Stimulated activated CD4-positive, alpha-beta T cell treated with anti-CD3 and anti-CD28 coated beads, Interleukin-15, amount 100 ng/mL, for 24 hours (primary cell): ENCODE results near the gene SF3A1.
A peak's percentile ranks its signal among the peaks of the same experiment; 100 is the strongest.

ENCODE experiments used
- DNase-seq: peaks from one replicate; pipeline ENCODE4 v3.0.0-alpha.2; 2020

Gene SF3A1

DNA sequence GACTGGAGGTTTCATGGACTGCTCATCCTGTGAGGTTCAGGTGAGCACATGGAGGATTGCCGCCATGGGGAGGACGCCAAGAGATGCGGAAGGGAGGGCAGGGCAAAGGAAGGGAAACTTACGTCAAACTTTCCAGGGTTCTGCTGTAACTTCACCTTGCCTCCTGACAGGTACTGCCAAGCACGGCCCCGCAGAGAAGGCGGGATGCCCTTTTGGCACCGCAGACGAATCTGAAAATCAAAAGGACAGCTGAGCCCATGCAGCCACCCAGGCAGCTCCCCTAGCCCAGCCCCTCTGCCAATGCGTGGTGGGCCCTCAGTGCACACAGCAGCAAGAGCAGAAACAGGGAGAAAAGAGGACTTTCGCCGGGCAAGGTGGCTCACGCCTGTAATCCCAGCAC lies 57.4 kb downstream of the SF3A1 start:
- no peak for DNase-seq

DNA sequence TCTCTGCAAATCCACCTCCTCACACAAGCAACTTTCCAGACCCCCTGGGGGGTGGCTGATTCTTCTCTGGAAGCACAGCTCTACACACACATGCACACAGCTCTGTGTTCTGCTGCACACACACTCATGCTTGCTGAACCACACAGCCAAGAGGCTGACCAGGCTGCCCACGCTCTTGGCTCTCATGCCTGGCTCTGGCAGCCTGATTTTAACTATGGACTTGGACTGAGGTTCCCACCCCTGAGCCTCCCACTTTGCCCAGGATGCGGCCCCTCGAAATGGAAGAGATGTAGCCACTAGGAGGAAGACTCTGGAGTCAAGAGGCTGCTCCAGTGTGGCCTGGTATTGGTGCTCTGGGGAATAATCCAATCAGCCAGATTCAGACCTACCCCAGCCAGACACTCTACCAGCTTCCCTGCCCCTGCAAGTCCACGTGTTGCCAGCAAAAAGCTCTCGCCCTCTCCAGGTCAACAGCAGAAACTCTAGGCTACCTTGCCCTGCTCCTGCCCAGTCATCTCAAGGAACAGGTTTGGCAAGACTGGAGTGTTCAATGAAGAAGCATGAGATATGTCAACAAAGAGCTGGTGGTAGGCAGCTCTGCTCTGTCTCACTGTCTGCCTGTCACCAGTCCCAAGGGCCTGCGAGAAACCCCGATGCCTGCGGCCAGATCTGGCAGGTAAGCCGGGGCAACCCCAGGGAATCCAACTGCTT lies 58.5 kb downstream of the SF3A1 start:
- no peak for DNase-seq

DNA sequence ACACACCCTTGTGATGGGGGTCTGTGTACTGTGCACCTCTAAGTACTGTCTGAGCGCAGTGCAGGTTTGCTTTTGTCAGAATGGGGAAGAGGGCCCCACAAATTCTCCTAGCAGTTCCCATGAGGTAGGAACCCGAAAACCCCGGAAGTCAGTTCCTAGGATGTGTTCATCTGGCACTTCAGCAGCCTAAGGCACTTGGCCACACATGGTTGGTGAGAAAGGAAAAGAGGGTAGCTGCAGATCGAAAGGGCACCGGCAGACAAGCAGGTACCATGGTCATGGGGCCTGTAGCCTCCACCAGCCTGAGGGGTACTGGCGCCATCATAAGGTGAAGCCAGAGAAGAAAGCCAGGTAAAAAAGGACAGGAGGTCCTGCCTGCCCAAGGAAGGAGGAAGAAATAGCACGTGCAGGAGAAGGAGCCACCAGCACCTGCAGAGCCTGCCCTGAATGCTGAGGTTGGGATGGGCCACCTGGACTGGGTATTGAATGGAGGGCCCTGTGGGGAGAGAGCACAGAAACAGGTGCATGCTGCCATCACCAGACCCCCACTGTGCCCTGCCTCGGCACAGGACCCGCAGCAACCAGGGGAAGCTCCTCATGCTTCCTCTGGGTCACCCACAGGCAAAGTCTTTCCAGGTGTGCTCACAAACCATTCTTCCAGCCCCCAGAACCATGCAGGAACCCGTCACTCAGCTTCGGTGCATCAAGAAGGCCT lies 59.3 kb downstream of the SF3A1 start:
- DNase-seq = no peak

DNA sequence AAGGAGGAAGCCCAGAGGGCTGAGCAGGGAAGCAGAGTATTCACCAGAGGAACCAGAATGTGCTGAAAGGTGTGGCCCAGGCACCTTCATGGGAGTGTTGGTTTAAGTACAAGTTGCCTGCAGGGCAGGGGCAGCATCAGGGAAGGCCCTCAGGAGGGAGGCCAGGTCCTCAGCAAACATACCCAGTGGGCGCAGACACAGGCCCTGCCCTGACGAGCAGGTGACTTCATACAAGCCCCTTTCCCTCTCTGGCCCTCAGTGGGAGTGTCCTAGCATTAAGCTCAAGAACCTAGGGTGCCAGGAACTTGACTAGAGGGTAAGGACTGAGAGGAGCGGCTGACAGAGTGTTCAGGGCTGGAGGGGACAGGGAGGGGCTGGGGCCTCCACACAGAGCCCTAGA lies 59.9 kb downstream of the SF3A1 start:
- no peak for DNase-seq

DNA sequence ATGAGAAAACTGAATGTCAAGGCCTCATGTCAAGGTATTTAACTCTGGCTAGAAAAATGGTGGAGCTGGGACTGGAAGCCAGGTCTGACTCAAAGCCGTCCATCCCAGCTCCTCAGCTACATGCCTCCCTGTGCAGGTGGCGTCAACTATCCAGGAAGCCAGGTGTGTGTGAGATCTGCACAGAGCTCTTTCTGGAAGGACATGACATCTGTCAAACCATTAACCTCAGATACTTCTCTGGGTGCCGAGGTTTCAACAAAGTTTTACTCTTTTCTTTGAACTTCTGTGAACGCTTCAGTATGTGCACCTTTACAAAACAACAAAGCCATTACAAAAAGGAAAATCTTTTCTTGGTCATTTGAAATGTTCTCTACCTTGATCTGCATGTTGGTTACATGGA lies 60.4 kb downstream of the SF3A1 start:
- DNase-seq = no peak

DNA sequence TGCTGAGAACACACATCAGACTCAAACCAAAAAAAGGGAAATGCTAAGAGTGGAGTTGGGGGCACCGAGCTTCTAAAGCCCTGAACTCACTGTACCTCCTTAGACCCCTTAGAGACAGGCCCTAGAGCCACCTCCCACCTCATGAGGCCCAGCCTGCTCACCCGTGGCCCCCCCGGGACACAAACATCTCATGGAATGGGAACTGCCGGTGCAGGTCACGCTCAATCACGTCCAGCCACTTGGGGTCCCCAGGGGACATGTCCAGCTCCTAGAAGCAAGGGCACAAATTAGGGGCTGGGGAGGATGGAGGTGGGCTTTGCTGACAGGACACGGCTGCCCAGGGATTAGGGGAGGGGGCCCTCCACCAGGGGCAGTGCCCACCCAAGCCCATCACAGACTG lies 61.1 kb downstream of the SF3A1 start:
- DNase-seq = no peak

DNA sequence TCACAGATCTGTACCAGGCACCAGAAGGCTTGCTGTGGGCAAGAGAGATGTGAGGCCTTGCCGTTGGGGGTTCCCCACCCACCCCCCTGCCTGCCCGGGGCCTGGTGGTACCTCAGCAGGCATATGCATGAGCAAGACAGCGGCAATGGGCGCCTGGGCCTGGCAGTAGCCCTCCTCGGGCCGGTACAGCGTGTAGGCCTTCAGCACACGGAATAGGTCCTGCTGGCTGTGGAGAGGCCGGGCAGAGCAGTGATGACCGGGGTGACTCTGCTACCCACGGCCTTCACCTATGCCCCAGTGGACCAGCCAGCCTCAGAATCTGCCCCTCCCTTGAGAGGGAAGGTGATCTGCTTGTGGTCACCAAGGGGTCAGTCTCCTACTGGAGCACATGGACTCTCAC lies 61.9 kb downstream of the SF3A1 start:
- no peak for DNase-seq

DNA sequence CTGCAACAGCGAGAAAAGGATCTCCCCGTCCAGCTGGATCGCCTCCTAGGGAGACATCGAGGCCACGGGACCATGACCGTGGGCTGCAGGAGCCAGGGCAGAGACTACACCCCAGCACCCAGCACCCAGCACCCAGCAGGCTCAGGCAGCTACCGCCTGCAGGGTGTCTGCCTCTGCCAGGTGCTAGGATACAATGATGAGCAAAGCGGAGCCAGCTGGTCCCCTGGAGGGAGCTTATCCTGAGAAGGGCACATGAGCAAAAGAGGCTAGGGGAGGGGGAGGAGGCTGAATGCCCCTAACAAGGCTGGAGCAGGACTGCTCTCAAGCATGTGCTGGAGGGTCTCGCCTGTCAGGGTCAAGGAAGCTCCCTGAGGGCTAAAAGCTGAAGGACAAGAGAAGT lies 62.6 kb downstream of the SF3A1 start:
- DNase-seq = no peak

DNA sequence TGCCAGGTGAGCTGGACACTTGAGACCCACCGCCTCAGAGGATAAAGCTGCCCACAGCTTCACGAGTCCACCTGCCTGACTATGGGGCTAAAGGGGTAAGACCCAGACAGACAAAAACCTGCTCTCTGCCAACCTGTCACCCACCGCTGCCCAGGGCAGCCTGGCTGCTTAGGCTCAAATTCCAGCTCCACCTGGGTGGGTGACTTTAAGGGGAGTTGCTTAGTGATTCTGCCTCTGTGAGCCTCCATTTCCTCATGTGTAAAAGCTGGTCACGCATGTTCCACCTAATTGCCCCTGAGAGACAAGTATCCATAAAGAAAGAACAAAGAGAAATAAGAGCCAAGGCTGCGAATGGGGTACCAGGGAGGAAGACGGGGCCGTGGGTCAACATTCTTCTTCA lies 63.7 kb downstream of the SF3A1 start:
- DNase-seq = no peak

DNA sequence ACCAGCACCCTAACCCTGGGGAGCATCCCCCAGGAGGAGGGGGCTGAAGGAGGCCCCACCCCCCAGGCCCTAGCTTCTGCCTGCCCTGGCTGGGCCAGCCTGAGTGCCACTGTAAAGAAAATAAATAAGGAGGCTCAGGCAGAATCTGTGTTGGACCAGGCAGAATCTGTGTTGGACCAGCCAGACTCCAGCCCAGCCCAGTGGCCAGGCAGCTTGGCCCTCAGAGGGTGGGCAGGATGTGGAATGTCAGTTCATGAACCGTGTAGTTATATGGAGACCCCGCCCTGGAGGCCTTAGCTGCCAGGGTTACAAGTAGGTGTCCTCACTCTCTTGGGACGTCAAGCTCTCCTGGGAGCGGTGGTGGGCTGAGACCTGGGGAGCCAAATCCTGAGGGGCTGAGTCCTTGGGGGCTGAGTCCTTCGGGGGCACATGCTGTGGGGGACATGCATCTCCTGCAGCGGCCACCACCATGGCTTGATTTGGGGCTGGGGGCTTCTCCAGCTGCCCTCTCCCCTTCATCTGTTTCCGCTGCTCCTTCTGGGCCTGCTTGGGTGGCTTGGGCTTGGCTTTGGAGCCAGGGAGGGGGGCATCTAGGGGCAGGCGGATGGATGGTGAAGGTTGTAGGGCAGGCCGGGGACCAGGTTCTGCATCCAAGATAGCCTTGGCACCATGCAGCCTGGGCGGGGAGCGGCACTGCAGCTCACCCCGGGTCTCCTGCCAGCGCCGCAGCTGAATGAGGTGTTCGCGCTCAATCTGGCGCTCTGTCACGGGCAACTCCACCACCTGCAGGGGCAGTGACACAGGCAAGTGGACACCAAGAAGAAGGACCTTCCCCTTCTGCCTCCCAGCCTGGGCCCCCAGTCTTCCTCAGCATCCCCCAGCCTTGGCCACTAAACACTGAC lies 64.4 kb downstream of the SF3A1 start:
- DNase-seq = no peak

DNA sequence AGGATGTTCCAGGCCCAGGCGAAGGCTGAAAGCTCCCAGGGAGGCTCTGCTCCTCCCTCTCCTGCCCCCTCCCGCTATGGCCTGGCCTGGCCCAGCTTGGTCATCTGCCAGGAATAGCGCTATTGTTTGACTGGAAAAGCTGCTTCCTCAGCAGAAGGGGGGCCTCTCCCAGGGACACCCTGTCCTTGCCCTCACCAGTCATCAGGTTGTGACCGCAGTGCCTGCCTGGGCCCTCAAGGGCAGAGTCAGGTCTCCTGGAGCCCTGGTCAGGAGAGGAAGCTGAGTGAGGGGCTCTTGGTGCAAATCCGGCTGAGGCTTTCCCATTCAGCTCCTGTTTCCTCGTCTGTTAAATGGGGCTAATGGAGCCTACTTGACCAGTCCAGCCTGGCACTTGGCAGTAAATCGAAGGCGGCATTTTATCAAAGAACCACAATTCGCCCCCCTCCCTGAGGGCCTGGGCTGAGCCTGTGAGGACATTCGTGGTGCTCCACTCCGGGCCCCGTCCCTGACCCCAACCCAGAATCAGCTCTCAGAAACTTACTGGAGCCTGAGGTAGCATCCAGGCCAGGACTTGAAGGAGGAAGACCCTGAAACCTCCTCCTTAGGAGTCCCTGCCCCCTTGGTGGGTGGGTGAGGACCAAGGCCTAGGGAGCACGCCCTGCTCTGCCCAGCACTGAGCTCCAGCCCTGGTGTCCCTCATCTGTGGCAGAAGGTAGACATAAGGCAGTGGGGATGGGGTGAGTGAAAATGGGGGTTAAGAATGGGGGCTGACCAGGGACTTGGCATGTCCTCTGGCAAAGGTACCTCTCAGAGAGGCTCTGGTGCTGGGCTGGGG lies 65.4 kb downstream of the SF3A1 start:
- DNase-seq = no peak

DNA sequence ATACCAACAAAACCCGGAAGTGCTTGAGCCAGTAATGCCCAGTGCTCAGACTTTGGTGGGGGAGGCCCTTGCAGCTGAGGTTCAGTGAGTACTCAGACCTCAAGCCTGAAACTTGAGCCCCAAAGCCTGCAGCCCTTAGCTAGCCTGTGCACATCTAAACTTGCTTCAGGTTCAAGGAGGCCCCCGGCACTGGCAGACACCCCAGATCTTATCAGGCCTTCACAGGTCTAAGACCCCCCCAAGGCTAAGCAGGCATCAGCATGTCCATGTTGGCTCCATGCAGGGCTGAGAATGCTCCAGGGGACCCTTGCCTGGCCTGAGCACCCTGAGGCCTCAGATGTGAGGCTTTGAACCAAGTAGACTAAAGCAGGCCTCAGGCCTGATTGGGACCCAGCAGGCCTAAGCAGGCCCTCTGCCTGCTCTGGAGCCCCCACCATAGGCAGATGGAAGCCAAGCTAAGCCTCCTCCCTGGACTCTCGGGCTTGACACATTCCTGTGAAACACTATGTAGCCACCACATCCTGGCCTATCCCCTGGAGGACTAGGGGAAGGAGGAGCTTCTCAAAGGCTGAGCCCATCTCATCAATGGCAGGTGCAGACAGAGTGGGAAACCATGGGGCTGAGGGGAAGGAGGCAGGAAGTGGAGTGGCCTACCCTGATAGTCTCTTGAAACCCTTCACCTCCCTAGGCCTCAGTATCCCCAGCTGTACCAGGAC lies 66.2 kb downstream of the SF3A1 start:
- DNase-seq = no peak

DNA sequence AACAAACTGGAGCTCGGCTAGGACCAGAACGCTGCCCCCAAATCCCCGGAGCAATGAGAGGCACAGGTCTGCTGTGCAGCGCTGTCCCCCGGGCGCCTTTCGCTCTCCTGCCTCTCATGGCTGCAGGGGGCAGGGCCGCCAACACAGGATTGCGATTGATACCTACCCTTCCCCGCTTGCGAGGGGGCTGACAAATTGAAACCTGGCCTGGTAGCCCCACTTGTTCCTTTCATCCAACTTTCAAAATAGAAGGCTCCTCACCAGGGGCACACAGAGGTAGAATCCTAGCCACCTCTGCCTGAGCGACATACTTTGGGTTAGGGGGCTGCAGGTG lies 66.7 kb downstream of the SF3A1 start:
- no peak for DNase-seq

DNA sequence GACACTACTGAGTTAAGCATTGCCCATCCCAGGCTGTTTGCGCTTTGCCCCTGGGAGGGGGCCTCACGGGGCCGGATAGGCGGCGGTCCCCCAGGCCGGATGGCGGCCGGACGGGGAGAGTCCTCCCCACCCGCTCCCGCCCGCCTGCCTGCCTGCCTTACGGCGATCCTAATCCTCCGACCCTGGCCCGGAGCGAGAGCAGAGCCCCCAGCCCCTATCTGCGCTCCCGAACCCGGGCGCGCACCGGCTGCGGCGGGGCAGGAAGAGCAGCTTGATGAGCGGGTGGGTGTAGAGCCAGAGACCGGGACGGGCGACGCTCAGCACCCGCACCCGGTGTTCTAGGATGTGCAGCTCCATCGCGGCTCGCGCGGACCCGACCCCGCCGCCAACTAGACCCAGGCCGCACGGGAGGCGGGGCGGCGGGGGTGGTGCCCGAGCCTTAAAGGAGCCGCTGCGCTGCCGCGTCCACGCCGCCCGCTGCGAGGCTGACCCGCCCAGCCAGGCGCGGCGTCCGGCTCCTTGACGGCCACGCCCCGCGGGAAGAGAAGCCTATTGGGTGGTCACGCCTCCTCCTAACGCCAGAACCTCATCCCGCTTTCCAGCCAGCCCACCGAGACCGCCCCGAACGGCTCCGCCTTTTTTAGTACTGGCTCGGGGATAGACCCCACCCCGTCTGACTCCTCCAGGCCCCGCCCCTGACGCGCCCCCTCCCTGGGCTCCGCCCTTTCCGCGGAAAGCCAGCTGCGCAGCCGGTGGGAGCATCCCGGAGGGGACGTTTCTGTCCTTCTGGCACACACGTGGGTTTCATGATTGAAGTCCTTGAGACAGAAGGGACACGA lies 67.3 kb downstream of the SF3A1 start, which contains the start of gene CASTOR1:
TSS of gene CASTOR1 (minus strand) at position 365 of the 839 bp plus-strand sequence. CDS start at position 357, 8 bp downstream.
- peak; percentile 97 for DNase-seq

DNA sequence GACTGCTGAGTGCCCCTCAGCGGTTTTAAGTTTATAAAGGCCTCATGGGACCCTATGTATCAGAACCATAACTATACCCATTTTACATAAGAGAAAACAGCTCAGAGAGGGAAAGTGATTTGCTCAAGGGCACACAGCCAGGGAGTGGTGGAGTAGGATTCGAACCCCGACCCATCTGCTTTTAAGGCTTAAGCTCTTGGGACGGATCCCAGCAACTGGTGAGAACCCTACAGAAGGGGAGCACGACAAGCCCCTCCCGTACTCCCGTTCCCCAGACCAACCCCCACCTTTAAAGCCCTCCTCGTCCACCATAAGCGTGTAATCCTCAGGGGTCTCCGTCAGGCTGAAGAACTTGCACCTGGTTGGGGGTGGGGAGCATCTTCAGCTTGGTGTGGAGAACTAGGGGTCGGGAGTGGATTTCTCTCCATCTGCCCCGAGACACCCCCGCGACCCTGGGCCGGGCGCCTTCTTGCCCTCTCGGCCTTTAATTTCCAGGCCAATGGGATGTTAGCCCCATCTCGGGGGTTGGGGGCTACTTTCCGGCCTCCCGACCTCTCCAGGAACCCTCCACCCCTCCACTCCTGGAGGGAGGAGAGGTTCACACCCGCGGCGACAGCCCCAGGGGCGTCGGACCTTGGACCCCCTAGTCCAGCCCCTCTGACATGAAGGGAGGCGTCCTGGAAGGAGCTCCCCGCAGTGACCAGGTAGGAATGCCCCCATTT lies 68.1 kb downstream of the SF3A1 start:
- DNase-seq = no peak

DNA sequence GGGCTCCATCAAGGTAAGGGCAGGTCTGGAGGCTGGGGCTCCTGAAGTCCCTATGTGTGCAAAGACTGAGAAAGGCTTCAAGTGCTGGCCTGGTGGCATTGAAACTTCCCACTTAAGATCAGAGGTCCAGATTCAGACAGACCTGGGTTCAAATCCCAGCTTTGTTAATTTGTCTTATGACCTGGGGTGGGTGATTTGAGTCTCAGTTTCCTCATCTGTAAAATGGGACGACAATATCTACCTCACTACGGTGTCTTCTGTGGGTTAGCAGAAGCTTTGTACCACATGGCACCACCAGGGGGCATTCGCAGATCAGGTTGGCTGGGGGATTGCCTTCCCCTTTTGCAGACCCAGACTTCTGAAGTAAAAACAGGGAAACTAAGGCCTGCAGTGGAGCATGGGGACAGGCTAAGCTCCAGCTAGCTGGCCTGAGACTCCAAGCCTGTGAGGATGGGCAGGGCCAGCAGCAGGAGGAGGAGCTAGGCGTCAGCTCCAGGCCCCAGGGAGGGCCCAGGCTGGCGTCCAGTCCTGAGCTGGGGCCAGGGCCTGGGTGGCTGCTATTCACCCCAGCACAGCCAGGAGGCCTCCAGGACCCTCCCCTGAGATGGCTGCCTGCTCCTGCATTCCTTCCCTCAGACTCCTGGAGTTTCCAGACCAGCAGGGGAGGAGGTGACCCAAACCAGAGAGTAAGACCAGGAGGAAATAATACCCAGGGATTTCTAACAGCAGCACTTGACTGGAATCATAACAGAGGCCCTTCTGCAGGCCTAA lies 68.9 kb downstream of the SF3A1 start:
- peak; percentile 94 for DNase-seq

DNA sequence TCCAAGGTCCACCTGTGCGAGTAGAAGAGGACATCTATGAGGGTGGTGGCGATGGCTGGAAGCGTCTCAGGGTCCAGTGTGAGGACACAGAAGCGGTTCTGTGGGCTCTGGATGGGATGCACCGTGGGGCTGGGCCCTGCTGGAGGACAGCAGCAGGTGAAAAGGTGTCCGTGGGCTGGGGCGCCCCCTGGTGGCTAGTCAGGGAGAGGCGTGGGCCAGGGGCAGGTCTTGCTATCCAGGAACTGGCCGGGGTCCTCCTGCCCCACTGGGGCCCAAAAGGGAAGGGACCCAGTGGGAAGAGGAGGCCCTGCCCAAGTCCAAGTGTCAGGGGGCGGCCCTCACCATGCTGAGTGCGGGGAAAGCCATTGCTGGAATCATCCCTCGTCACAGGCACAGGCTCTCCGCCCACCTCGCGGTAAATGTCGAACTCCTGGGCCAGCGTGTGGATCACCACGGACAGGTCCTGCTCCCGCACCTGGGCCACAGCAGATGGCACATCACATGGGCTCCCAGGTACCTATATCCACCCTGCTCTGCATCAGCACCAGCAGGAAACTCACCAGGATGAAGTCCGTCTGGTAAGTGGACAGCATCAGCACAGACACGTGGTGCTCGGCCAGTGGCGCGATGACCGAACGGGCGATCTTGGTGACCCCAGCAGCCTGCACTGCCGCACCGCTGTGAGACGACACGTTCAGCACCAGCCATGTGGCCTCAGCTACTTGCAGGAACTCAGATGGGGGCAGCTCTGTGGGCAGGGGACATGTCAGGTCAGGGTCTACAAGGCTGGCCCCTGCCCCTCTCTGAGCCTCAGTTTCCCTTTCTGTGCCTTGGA lies 69.7 kb downstream of the SF3A1 start:
- peak; percentile 92 for DNase-seq

DNA sequence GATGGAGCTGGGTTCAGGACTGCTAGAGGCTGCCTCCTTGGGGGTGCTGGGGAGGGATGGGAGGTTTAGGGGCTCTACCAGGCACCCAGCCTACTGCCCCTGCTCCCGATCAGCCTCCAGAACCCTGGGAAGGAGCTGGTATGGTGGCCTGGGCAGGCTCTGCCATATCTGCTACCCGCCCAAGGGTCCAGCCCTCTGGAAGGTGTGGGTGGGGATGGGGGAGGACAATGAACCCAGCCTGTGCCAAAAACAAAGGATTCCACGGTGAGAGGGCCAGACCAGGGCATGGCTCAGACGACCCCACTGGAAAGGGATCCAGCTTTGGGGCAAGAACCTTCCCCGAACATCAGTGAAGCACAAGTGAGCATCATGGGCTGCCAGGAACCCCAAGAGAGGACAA lies 70.4 kb downstream of the SF3A1 start:
- DNase-seq = no peak

DNA sequence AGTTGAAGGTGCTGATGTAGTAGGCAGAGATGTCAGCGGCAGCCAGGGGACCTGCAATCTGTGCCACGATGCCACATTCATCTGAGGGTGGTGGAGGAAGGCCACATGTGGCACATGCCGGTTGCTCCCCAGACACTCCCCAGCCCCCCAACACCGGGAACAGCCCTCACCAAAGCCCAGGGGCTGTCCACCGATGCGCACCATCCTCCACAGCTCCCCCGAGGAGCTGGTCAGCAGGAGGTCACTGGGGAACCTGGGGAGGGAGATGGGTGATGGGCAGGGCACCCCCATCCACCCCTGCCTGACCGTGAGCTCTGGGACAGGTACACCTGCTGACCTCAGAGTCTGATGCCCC lies 70.9 kb downstream of the SF3A1 start:
- DNase-seq = no peak
